ENCODE results near the gene ARSI.
A peak's percentile ranks its signal among the peaks of the same experiment; 100 is the strongest.

The ARSI gene

GRCh38 chr5:150264667-150265603, 37.8 kb downstream of the ARSI start:
- Histone ChIP-seq H3K4me1 (ENCODE audit: control insufficient read depth, insufficient read depth, low read length, poor library complexity, severe bottlenecking) (peaks cover 28% of the 10 kb centered on the region), H3K9me3 (ENCODE audit: control insufficient read depth, low read length) (no peaks in the 10 kb centered on the region), H3K27ac (ENCODE audit: low read depth, low read length, severe bottlenecking) (no peak overlapping the region), H3K4me3 (ENCODE audit: extremely low read depth, insufficient read depth, low read length, poor library complexity, severe bottlenecking) (no peak overlapping the region), H3K36me3 (ENCODE audit: control insufficient read depth, insufficient read depth, low read length) (no peaks in the 10 kb centered on the region)
- WGBS, 2 experiments (ENCODE audit: insufficient coverage in 2 of 2): 79 to 95% methylated on average over 13 of the region's 23 CpGs

GRCh38 chr5:150263801-150264621, 38.7 kb downstream of the ARSI start:
- Histone ChIP-seq H3K27ac (ENCODE audit: low read depth, low read length, severe bottlenecking) (no peak overlapping the region), H3K36me3 (ENCODE audit: control insufficient read depth, insufficient read depth, low read length) (no peaks in the 10 kb centered on the region), H3K4me3 (ENCODE audit: extremely low read depth, insufficient read depth, low read length, poor library complexity, severe bottlenecking) (no peak overlapping the region), H3K9me3 (ENCODE audit: control insufficient read depth, low read length) (no peaks in the 10 kb centered on the region), H3K4me1 (ENCODE audit: control insufficient read depth, insufficient read depth, low read length, poor library complexity, severe bottlenecking) (peaks cover 28% of the 10 kb centered on the region)
- WGBS, 2 experiments (ENCODE audit: insufficient coverage in 2 of 2): 71 to 73% methylated on average over 5 to 8 of the region's 11 CpGs

GRCh38 chr5:150263375-150263775, 39.3 kb downstream of the ARSI start:
- Histone ChIP-seq H3K4me3 (ENCODE audit: extremely low read depth, insufficient read depth, low read length, poor library complexity, severe bottlenecking) (no peak overlapping the region), H3K27ac (ENCODE audit: low read depth, low read length, severe bottlenecking) (no peak overlapping the region), H3K36me3 (ENCODE audit: control insufficient read depth, insufficient read depth, low read length) (no peaks in the 10 kb centered on the region), H3K4me1 (ENCODE audit: control insufficient read depth, insufficient read depth, low read length, poor library complexity, severe bottlenecking) (peaks cover 28% of the 10 kb centered on the region), H3K9me3 (ENCODE audit: control insufficient read depth, low read length) (no peaks in the 10 kb centered on the region)
- 78 to 84% methylated on average over 4 to 5 of the region's 5 CpGs for WGBS, 2 experiments (ENCODE audit: insufficient coverage in 2 of 2)

GRCh38 chr5:150262502-150262901, 40.2 kb downstream of the ARSI start:
- H3K9me3 ChIP-seq (ENCODE audit: control insufficient read depth, low read length): no peaks in the 10 kb centered on the region
- no peak overlapping the region for H3K27ac ChIP-seq (ENCODE audit: low read depth, low read length, severe bottlenecking)
- no peak overlapping the region for H3K4me3 ChIP-seq (ENCODE audit: extremely low read depth, insufficient read depth, low read length, poor library complexity, severe bottlenecking)
- H3K4me1 ChIP-seq (ENCODE audit: control insufficient read depth, insufficient read depth, low read length, poor library complexity, severe bottlenecking): peaks cover 28% of the 10 kb centered on the region
- no peaks in the 10 kb centered on the region for H3K36me3 ChIP-seq (ENCODE audit: control insufficient read depth, insufficient read depth, low read length)
- no CpG with 5 or more reads among the region's 7 CpGs for WGBS, 2 experiments (ENCODE audit: insufficient coverage in 2 of 2)

- Histone ChIP-seq H3K27ac (ENCODE audit: low read depth, low read length, severe bottlenecking) (no peak overlapping the region), H3K9me3 (ENCODE audit: control insufficient read depth, low read length) (no peaks in the 10 kb centered on the region), H3K36me3 (ENCODE audit: control insufficient read depth, insufficient read depth, low read length) (no peaks in the 10 kb centered on the region), H3K4me3 (ENCODE audit: extremely low read depth, insufficient read depth, low read length, poor library complexity, severe bottlenecking) (no peak overlapping the region), H3K4me1 (ENCODE audit: control insufficient read depth, insufficient read depth, low read length, poor library complexity, severe bottlenecking) (peaks cover 31% of the 10 kb centered on the region)
- 68% methylated on average over 3 to 4 of the region's 8 CpGs for WGBS, 2 experiments (ENCODE audit: insufficient coverage in 2 of 2)
Measured at GRCh38 chr5:150261231-150261630, 41.5 kb downstream of the ARSI start.

GRCh38 chr5:150258130-150258529, 44.6 kb downstream of the ARSI start:
- Histone ChIP-seq H3K4me1 (ENCODE audit: control insufficient read depth, insufficient read depth, low read length, poor library complexity, severe bottlenecking) (peaks cover 28% of the 10 kb centered on the region), H3K9me3 (ENCODE audit: control insufficient read depth, low read length) (no peaks in the 10 kb centered on the region), H3K4me3 (ENCODE audit: extremely low read depth, insufficient read depth, low read length, poor library complexity, severe bottlenecking) (no peak overlapping the region), H3K27ac (ENCODE audit: low read depth, low read length, severe bottlenecking) (no peak overlapping the region), H3K36me3 (ENCODE audit: control insufficient read depth, insufficient read depth, low read length) (no peaks in the 10 kb centered on the region)
- WGBS, 2 experiments (ENCODE audit: insufficient coverage in 2 of 2): 86% methylated on average over 6 of the region's 6 CpGs

GRCh38 chr5:150257424-150257823, 45.3 kb downstream of the ARSI start:
- Histone ChIP-seq H3K4me1 (ENCODE audit: control insufficient read depth, insufficient read depth, low read length, poor library complexity, severe bottlenecking) (peaks cover 28% of the 10 kb centered on the region), H3K9me3 (ENCODE audit: control insufficient read depth, low read length) (no peaks in the 10 kb centered on the region), H3K36me3 (ENCODE audit: control insufficient read depth, insufficient read depth, low read length) (no peaks in the 10 kb centered on the region), H3K27ac (ENCODE audit: low read depth, low read length, severe bottlenecking) (no peak overlapping the region), H3K4me3 (ENCODE audit: extremely low read depth, insufficient read depth, low read length, poor library complexity, severe bottlenecking) (no peak overlapping the region)
- WGBS, 2 experiments (ENCODE audit: insufficient coverage in 2 of 2): 90 to 94% methylated on average over 10 to 11 of the region's 11 CpGs

- H3K36me3 ChIP-seq (ENCODE audit: control insufficient read depth, insufficient read depth, low read length): no peaks in the 10 kb centered on the region
- H3K9me3 ChIP-seq (ENCODE audit: control insufficient read depth, low read length): no peaks in the 10 kb centered on the region
- H3K4me1 ChIP-seq (ENCODE audit: control insufficient read depth, insufficient read depth, low read length, poor library complexity, severe bottlenecking): peaks cover 23% of the 10 kb centered on the region
- peak overlapping the region; percentile 29 for H3K27ac ChIP-seq (ENCODE audit: low read depth, low read length, severe bottlenecking)
- no peak overlapping the region for H3K4me3 ChIP-seq (ENCODE audit: extremely low read depth, insufficient read depth, low read length, poor library complexity, severe bottlenecking)
- WGBS, 2 experiments (ENCODE audit: insufficient coverage in 2 of 2): 58 to 61% methylated on average over 7 to 10 of the region's 12 CpGs
Measured at GRCh38 chr5:150256410-150257064, 46.2 kb downstream of the ARSI start.

GRCh38 chr5:150255659-150256409, 46.9 kb downstream of the ARSI start:
- 83 to 100% methylated on average over 2 to 4 of the region's 6 CpGs for WGBS, 2 experiments (ENCODE audit: insufficient coverage in 2 of 2)
- Histone ChIP-seq H3K36me3 (ENCODE audit: control insufficient read depth, insufficient read depth, low read length) (no peaks in the 10 kb centered on the region), H3K9me3 (ENCODE audit: control insufficient read depth, low read length) (no peaks in the 10 kb centered on the region), H3K4me1 (ENCODE audit: control insufficient read depth, insufficient read depth, low read length, poor library complexity, severe bottlenecking) (peaks cover 16% of the 10 kb centered on the region), H3K27ac (ENCODE audit: low read depth, low read length, severe bottlenecking) (peak overlapping the region; percentile 29), H3K4me3 (ENCODE audit: extremely low read depth, insufficient read depth, low read length, poor library complexity, severe bottlenecking) (no peak overlapping the region)

- Histone ChIP-seq H3K36me3 (ENCODE audit: control insufficient read depth, insufficient read depth, low read length) (no peaks in the 10 kb centered on the region), H3K4me3 (ENCODE audit: extremely low read depth, insufficient read depth, low read length, poor library complexity, severe bottlenecking) (no peak overlapping the region), H3K9me3 (ENCODE audit: control insufficient read depth, low read length) (no peaks in the 10 kb centered on the region), H3K27ac (ENCODE audit: low read depth, low read length, severe bottlenecking) (peak overlapping the region; percentile 24), H3K4me1 (ENCODE audit: control insufficient read depth, insufficient read depth, low read length, poor library complexity, severe bottlenecking) (peaks cover 11% of the 10 kb centered on the region)
- 63 to 86% methylated on average over 1 to 2 of the region's 4 CpGs for WGBS, 2 experiments (ENCODE audit: insufficient coverage in 2 of 2)
Measured at GRCh38 chr5:150254774-150255173, 47.9 kb downstream of the ARSI start.

All from mesodermal cell (in vitro differentiated cells).